Ectodermal cell (in vitro differentiated cells): ENCODE measurements around the gene FARP1.

Source experiments
- H3K27ac ChIP-seq: 2 replicates; pipeline ENCODE4 v1.7.0; 2013; ENCODE audit warnings: mild to moderate bottlenecking, low read depth, low read length; ENCODE audit not compliant: insufficient read depth, poor library complexity, severe bottlenecking
- H3K27me3 ChIP-seq: 2 replicates; pipeline ENCODE4 v1.7.0; 2013; ENCODE audit warnings: mild to moderate bottlenecking, low read length; ENCODE audit not compliant: insufficient read depth, control insufficient read depth, poor library complexity, severe bottlenecking
- H3K36me3 ChIP-seq: one replicate; pipeline ENCODE4 v1.7.0; 2013; ENCODE audit warnings: low read length; ENCODE audit not compliant: control insufficient read depth, insufficient read depth
- H3K4me1 ChIP-seq: one replicate; pipeline ENCODE4 v1.7.0; 2013; ENCODE audit warnings: low read length; ENCODE audit not compliant: control insufficient read depth, insufficient read depth
- H3K4me3 ChIP-seq: 2 replicates; pipeline ENCODE4 v1.7.0; 2013; ENCODE audit warnings: low read depth, low read length, control low read depth; ENCODE audit not compliant: insufficient read depth
- H3K9me3 ChIP-seq: 2 replicates; pipeline ENCODE4 v1.7.0; 2013; ENCODE audit warnings: mild to moderate bottlenecking, low read length, moderate library complexity; ENCODE audit not compliant: control insufficient read depth
- WGBS, 2 experiments: methylation state at CpG; one replicate each; pipeline ENCODE4 v1.1.7; 2013; ENCODE audit warnings: missing lambda C conversion rate in 2 of 2; 5-methylcytosine and 5-hydroxymethylcytosine counted together

The FARP1 gene

DNA sequence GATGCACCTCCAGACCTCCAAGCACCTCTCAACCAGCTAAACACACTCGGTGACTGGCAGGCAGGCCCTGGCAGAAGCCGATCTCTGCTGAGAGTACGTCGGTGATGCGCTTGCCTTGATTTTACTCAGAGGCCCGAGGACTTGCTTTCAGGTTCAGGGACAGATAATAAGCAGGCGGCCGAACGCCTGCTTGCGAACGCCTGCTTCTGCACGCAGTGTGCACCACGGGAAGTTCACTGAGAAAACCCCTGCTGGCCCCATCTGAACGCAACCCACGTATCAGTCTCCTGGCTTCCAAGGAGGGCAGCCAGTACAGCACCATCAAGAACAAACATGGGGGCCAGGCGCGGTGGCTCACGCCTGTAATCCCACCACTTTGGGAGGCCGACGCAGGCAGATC, 326.0 kb downstream of the FARP1 start:
- H3K36me3 ChIP-seq = peaks cover 15% of the 10 kb centered on the region
- no peaks in the 10 kb centered on the region for H3K27me3 ChIP-seq
- no peak overlapping the region for H3K4me3 ChIP-seq
- 94% methylated on average over 20 of the region's 20 CpGs for WGBS, 2 experiments
- H3K4me1 ChIP-seq = no peaks in the 10 kb centered on the region
- no peak overlapping the region for H3K27ac ChIP-seq
- no peaks in the 10 kb centered on the region for H3K9me3 ChIP-seq

DNA sequence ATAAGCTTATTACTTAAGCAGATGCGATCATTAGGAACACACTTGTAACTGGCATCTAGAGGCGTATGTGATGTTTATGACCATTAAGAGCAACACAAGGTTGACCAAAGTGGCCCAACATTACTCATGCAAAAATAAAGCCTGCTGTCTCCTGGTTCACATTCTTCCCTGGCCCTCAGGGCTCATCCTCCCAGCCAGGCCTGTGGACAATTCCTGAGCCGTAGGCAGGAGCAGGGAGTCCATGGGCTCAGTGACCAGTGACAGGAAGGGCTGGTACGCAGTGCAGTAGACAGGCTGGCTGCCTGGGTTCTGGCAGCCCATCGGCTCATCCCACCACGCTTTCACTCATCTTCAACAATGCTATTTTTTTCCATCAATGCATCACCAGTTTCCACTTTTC, 328.0 kb downstream of the FARP1 start:
- no peak overlapping the region for H3K4me3 ChIP-seq
- peaks cover 12% of the 10 kb centered on the region for H3K36me3 ChIP-seq
- H3K4me1 ChIP-seq = peaks cover 7% of the 10 kb centered on the region
- WGBS, 2 experiments = 94 to 97% methylated on average over 6 of the region's 6 CpGs
- H3K9me3 ChIP-seq = no peaks in the 10 kb centered on the region
- H3K27me3 ChIP-seq = no peaks in the 10 kb centered on the region
- H3K27ac ChIP-seq = no peak overlapping the region

DNA sequence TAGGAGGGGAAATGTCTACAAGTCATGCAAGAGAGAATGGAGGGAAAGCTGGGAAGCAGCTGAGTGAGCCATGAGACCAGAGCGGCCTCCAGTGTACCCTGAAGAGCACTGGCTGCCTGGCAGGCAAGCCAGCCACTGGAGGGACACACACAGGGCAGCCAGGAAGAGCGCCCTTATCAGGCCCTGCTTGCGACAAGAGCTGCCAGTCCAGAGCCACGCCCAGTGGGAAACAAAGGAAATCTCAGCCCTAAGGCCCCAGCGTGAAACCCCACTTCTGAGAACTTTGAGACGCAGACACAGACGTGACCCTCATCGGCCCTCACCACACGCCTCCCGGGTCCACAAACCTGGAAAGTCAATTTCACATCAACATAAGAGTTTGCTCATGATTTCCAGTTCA, 329.0 kb downstream of the FARP1 start:
- Histone ChIP-seq H3K27me3 (no peaks in the 10 kb centered on the region), H3K27ac (no peak overlapping the region), H3K4me3 (no peak overlapping the region), H3K36me3 (peaks cover 12% of the 10 kb centered on the region), H3K4me1 (peaks cover 17% of the 10 kb centered on the region), H3K9me3 (no peaks in the 10 kb centered on the region)
- WGBS, 2 experiments = 91 to 94% methylated on average over 10 of the region's 10 CpGs

DNA sequence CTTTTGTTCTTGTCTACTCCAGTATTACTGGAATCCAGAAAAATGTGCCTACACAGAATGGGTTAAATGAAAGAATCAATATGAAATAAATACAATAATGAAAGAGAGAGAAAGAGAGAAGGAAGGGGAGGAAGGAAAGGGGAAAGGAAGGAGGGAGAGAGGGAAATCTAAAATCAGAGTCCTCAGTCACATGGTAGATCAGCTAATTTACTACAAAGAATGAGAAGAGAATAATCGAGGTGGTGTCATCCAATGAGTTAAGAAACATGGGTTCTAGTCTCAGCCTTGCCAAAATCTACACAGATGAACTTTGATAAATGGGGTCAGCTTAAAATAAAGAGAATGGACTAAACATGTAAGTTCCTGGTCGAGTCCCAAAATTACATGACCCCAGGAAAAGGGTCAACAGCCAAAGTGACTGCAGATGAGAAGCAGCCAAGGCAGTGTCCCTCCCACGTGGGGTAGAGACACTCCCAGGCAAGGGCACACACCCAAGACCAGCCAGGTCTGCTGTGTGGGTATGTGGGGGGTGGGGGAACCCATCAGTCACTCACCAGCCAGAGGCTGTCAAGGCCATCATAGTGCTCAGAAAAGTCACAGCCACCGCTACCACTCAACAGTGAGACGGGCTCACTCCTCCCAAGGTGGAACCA, 330.4 kb downstream of the FARP1 start:
- Histone ChIP-seq H3K27me3 (no peaks in the 10 kb centered on the region), H3K4me1 (peaks cover 25% of the 10 kb centered on the region), H3K9me3 (no peaks in the 10 kb centered on the region), H3K27ac (no peak overlapping the region), H3K4me3 (no peak overlapping the region), H3K36me3 (peaks cover 12% of the 10 kb centered on the region)
- 94 to 95% methylated on average over 5 of the region's 5 CpGs for WGBS, 2 experiments

DNA sequence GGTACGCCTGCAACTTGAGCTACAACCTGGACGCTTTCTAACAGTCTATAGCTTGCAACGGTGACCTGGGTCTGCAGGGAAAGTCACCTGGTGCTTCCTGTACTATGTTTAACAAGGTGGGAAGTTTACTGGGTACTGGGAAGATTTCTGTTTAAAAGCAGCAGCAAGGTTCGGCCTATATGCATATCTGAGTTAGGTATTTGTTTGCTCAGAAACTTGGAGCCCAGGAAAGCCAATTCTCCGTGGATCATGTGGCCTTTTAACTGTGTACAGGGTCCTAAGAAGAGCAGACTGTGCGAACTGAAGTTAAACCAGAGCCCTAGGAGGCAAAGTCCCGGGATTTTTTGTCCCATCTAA, 330.9 kb downstream of the FARP1 start:
- no peaks in the 10 kb centered on the region for H3K9me3 ChIP-seq
- 93 to 96% methylated on average over 7 of the region's 7 CpGs for WGBS, 2 experiments
- peaks cover 12% of the 10 kb centered on the region for H3K36me3 ChIP-seq
- no peak overlapping the region for H3K4me3 ChIP-seq
- H3K27me3 ChIP-seq = no peaks in the 10 kb centered on the region
- no peak overlapping the region for H3K27ac ChIP-seq
- peaks cover 29% of the 10 kb centered on the region for H3K4me1 ChIP-seq

DNA sequence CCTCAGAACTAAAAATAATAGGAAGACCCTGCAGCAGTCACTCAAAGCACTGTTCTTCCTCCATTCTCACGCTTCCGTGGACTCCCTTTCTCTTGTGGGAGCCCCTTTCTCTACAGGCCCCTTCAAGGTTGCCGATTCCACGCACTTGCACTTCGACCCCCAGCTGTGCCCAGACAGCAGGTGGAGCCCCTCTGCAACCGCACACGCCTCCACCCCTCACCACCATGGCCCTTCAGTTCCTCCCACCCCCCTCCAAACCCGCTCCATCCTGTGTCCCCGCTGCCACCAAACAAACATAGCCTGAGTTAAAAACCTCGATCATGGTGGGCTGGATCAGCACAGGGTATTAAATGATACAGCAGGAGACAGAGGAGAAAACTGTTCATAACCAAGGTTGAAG, 331.4 kb downstream of the FARP1 start:
- no peak overlapping the region for H3K4me3 ChIP-seq
- H3K36me3 ChIP-seq = peaks cover 12% of the 10 kb centered on the region
- no peaks in the 10 kb centered on the region for H3K27me3 ChIP-seq
- peaks cover 34% of the 10 kb centered on the region for H3K4me1 ChIP-seq
- H3K9me3 ChIP-seq = no peaks in the 10 kb centered on the region
- no peak overlapping the region for H3K27ac ChIP-seq
- 92 to 93% methylated on average over 10 of the region's 10 CpGs for WGBS, 2 experiments

DNA sequence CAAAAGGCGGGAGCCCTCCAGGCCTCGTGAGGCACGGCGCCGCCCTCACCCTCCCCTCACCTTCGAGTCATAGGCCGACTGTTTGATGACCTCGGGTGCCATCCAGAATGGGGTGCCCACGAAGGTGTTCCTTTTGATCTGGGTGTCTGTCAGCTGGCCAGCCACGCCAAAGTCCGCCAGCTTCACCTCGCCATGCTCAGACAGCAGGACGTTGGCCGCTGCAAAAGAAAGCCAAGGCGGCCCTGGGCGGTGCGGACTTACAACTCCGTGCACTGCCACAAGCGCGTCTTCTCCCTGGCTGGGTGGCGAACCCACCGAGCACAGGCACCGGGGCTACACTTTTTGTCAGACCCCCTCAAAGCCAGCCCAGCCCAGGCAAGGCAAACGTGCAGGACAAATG, 331.9 kb downstream of the FARP1 start:
- Histone ChIP-seq H3K36me3 (peaks cover 12% of the 10 kb centered on the region), H3K4me3 (no peak overlapping the region), H3K9me3 (no peaks in the 10 kb centered on the region), H3K27ac (no peak overlapping the region), H3K27me3 (no peaks in the 10 kb centered on the region), H3K4me1 (peaks cover 37% of the 10 kb centered on the region)
- 94 to 96% methylated on average over 24 of the region's 24 CpGs for WGBS, 2 experiments

DNA sequence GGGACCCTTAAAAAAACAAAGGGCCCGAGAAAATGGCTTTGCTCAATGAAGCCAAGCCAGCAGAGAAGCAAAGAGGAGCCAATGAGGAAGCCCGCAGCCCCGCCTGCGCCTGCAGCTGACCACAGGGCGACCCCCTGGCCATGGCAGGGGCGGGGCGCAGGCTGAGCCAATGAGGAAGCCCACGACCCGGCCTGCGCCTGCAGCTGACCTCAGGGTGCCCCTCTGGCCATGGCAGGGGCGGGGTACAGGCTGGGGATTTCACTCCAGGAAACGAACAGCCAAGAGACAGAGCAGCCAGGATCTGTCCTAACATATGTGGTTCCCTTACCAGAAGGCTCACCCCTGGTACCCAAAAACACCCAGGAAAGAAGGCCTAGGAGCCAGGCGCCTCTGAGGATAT, 332.6 kb downstream of the FARP1 start:
- WGBS, 2 experiments = 3 to 5% methylated on average over 12 to 13 of the region's 13 CpGs

DNA sequence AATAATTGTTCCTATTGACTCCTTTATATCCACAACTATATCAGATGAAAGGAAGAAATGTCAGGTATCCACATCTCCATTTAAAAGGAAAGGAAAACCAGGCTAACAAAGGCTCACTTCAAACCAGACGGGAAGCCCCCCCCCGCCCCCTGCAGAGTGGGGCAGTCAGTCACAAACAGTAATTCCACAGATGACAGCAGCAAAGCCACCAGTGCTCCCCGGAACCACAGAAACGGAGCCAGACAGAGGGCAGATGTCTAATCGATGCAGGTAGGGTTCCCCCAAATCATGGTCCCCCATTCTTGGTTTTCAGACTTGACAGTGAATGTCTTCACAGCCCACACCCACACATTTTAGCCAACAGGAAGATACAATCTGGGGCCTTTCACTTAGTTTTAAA, 333.2 kb downstream of the FARP1 start:
- H3K9me3 ChIP-seq = no peaks in the 10 kb centered on the region
- 9 to 11% methylated on average over 5 of the region's 5 CpGs for WGBS, 2 experiments
- no peak overlapping the region for H3K27ac ChIP-seq
- peaks cover 9% of the 10 kb centered on the region for H3K36me3 ChIP-seq
- peaks cover 43% of the 10 kb centered on the region for H3K4me1 ChIP-seq
- no peak overlapping the region for H3K4me3 ChIP-seq
- H3K27me3 ChIP-seq = no peaks in the 10 kb centered on the region

More for the DNA sequence above, 332.6 kb downstream of the FARP1 start:
- Histone ChIP-seq H3K36me3 (peaks cover 12% of the 10 kb centered on the region), H3K4me3 (no peak overlapping the region), H3K9me3 (no peaks in the 10 kb centered on the region), H3K4me1 (peaks cover 38% of the 10 kb centered on the region), H3K27me3 (no peaks in the 10 kb centered on the region), H3K27ac (no peak overlapping the region)

DNA sequence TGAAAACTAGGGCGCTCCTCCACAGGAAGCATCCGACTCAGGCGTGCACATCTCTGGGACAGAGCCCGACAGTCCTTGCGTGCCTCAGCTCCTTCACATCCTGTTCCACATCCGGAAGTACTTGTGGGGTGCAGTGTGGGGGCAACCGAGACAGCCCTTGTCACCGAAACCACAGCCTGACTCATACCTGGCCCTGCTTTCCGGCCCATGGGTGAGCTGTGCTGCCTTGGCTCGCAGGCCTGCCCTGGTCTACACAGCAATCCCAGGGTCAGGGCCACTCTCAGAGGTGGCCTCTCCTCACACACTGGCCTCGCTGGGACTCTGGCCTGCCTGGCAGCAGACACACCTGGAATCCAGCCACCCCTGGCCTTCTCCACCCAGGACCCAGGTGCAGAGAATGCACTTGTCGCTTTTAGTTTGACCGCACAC, 333.7 kb downstream of the FARP1 start:
- WGBS, 2 experiments = 56% methylated on average over 13 of the region's 13 CpGs
- Histone ChIP-seq H3K27ac (no peak overlapping the region), H3K9me3 (no peaks in the 10 kb centered on the region), H3K4me3 (no peak overlapping the region), H3K4me1 (peaks cover 43% of the 10 kb centered on the region), H3K36me3 (peaks cover 5% of the 10 kb centered on the region), H3K27me3 (no peaks in the 10 kb centered on the region)
